NCI-H82 treated with DMSO at 0.1 percent for 48 hours (cell line): ENCODE data around the gene HES1.

Source experiments
- DNase-seq: peaks from one replicate; lab custom pipeline; 2025; ENCODE audit not compliant: unreplicated experiment; lab: John Stamatoyannopoulos, UW

The HES1 gene

DNA sequence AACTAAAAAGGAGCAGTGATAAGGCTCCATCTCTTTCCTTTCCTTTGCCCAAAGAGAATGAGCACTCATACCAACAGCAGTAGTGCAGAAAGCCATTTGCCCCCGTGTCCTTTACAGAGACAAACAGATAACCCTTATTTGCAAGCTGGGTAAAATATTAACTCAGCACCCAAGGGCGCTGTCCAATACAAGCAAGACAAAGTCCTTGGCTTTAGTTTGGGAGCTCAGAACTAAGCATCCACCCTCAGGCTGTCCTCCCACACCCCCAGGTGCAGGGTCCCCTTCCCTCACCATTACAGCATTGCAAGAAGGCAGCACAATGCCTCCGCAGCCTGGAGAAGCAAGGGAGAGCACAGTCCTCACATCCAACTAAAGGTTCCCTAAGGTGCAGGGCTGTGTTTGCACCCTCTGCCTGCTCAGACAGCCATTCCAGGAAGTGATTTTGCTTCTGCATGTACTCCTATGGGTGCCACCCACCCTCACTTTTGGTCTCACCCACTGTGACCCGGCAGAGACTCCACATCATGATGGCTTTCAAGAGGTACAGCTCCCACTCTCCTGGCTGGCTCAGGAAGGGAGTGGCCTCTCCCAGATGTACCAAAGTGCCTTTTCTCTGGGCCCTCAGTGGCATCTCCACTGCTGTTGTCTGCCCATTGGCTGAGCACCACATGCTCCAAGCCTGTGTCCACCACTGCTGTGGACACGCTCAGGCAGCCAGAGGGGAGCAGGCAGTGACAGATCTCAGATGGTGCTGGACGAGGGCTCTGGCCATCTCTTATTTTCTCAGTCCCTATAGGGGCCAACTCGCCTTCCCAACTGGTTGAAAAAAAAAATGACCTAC lies 34.1 kb upstream of the HES1 start:
- no peak for DNase-seq

DNA sequence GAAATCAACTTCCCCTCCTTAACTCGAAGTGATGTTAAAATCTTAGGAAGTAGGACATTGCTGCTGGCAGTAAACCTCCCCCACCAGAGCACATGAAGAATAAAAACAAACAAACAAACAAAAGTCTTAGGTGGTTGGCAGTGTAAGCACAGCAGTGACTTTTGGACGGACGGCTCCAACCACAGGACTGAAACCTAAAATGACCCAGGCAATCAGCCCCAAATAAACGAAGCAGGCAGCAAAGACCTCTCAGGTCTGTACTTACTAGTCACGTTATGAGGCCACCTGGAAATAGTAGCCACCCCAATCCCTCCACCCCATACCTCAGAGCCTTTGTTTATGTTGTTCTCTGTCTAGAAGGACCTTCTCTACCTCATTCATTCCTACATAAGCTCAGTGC lies 33.5 kb upstream of the HES1 start:
- DNase-seq = no peak

DNA sequence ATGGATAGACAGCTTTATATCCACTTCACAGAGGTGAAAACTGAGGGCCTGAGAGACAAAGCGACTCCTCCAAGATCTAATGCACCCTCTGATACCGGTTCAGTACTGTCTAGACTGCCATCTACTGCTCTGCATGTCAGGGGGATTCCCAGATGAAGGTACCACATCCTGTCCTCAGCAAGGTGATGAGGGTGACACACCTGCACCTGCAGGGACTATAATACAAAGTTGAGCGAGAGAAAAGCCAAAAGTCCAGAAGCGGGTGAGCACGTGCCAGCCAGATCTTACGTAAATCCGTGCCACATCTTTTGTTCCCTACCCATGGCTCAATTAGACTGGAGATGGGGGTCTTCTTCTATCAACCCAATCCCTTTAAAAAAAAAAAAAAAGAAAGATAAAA lies 32.4 kb upstream of the HES1 start:
- DNase-seq = no peak

DNA sequence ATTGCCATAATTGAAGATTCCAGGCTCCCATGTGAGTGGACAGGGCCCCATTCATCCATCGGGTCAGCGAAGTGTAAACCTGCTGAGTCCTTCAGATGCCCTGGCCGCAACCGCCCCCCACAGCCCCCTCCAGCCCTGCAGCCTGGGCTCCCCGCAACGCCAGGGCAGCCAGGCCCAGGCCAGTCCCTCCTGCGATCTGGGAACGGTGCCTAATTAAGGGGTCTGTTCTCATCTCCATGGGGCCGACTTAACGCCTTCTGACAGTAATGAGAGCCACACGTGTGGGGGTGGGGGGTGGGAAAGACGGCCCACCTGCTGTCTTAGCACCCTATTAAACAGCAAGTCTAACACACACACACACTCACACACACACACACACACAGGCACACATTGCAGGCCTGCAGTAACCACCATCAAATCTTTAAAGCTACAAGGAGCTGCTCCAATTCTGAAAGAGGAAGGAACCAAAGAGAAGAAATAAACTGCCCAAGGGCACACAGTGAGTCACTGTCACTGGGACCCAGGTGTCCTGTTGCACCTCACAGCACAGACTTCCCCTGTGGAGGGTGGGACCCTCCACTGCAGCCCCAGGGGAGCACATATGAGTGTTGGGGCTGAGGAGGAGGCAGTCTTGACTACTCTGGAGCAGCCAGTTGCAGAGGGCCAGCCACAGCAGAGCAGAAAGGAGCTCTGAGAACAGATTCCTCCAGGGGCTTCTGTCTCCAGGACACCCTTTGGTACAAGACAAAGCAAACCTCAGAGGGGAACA lies 31.8 kb upstream of the HES1 start:
- no peak for DNase-seq

DNA sequence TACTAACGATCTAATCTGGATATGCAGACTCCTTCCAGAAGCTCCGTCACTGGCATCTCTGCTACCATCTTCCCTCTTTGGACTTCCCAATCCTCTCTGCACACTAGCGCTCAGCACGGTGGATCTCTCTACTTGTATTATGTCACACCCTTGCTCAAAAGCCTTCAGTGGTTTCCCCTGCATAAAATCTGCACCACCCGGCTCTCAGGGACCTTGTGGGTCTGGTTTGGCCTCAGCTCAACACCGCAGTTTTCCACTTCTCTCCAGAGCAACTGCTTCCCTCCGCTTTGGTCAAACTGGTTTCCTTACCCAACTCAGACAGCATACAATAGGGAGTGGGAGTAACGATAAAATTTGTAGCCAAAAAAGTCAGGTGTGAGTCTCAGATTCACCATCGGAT lies 30.7 kb upstream of the HES1 start:
- no peak for DNase-seq

DNA sequence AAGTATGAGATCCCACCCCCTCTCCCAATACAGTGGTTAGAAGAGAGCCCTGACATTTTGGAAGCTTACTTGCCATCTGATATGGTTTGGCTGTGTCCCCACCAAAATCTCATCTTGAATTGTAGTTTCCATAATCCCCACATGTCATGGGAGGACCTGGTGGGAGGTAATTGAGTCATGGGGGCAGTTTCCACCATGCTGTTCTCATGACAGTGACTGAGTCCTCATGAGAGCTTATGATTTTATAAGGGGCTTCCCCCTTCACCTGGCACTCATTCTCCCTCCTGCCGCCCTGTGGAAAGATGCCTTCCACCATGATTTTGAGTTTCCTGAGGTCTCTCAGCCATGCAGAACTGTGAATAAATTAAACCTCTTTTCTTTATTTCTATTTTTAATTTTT lies 28.8 kb upstream of the HES1 start:
- no peak for DNase-seq

DNA sequence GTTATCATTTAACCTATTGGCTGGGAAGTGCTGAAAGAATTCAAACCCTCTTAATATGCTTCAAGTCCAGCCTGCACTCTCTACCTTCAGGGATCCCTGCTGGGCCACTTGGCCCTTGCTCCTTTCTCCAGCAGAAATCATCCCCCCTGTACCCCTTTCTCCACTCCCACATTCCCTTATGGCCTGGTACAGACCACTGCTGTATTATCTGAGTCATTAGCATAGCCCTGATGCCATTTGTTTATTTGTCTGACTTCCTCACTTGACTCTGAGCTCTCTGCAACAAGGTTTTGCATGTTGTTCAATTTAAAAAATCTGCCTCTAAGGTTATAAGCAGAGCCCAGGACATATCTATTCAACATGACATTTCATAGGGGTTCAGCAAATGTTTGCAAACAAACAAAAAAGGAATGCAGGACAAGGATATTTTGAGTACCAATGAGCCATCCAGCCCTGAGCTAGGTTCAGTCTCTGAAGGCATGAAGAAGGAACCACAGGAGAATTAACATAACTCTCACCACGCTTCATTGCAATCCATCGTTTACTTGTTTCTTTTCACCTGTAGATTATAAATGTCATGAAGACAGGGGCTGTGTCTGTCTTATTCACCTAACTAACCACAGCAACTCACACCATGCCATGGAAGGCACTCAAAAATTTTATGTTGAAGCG lies 26.6 kb upstream of the HES1 start:
- no peak for DNase-seq

DNA sequence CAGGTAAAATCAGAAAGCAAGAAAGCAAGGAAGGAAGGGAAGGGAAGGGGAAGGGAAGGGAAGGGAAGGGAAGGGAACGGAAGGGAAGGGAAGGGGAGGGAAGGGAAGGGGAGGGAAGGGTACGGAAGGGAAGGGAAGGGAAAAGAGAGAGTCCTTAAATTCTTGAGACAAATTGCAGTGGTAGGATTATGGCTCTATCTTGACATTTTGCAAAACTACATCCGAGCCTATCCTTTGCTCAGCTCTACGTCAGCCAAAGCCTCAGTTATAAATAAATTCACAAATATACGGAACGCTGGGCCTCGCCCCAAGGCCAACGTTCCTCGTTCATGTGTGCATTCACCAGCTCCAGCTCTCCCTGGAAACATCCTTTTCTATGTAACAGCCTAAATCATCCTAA lies 25.5 kb upstream of the HES1 start:
- no peak for DNase-seq

DNA sequence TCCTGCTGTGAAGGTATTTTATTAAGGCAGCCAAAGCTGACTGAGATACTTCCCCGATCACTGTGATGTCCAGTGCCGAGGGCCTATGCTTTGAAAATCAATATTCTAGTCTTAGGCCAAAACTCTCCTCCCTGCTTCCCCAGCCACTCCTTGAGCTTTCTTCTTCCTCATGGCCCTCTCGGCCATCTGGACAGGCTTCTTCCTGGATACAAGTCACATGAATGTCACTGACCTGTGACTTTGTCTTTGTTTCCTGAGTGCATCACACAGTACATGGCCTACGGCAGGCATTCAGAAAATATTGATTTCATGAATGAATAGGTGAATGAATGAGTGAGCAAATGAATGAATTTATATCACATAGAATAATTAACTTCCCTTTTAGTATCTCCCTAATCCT lies 24.6 kb upstream of the HES1 start:
- no peak for DNase-seq

DNA sequence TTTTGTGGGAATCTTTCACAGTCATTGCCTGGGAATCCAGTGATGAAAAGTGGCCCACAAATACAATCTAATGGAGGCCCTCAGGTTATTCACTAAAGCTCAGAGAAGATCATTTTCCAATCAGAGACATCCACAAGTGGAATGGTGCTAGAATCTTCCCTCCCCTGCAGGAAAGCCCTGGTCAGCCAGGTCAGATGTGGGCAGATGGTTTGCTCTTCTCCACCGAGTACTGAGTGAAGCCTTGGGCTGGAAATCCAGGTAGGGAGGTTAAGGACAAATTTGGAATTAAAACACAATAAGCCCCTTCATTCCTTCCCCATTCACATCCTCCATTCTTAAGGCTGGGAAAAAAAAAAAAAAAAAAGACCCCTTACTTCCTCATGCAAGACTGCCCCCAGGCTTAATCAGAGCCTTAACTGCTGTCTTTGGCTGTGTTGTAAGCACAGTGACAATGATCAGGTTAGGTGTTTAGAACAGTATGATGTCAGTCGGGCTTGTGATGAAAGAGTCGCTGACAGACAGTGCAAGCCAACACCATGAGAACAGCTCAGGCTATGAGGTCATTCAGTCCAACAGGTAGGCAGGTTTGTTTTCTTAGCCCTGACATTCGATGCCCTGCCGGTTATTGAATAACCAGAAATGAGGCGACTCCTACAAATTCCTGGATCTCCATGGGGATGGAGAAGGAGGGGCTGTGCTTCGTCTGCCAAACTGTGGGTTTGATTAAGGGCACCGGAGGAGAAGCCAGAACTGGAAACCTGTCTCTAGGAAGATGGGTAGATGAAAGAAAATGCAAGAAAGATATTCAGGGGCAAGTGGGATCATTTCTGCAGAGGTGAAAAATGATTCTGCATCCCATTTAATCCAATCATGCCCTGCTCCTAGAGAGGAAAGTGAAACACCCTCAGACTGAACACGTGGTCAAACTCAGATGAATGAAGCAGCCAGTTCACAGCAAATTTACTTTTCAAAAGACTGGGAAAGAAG lies 23.5 kb upstream of the HES1 start:
- no peak for DNase-seq

DNA sequence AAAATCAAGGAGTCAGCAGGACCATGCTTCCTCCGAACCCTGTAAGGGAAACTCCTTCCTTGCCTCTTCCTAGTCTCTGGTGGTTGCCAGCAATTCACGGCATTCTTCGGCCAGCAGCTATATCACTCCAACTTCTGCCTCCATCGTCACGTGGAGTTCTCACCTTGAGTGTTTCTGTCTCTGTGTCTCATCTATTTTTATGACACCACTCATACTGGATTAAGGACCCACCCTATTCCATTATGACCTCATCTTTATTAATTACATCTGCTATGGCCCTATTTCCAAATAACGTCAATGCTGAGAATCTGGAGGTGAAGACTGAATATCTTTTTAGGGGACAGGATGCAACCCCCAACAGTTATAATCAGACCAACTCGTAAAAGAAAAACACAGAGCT lies 21.8 kb upstream of the HES1 start:
- DNase-seq = no peak

DNA sequence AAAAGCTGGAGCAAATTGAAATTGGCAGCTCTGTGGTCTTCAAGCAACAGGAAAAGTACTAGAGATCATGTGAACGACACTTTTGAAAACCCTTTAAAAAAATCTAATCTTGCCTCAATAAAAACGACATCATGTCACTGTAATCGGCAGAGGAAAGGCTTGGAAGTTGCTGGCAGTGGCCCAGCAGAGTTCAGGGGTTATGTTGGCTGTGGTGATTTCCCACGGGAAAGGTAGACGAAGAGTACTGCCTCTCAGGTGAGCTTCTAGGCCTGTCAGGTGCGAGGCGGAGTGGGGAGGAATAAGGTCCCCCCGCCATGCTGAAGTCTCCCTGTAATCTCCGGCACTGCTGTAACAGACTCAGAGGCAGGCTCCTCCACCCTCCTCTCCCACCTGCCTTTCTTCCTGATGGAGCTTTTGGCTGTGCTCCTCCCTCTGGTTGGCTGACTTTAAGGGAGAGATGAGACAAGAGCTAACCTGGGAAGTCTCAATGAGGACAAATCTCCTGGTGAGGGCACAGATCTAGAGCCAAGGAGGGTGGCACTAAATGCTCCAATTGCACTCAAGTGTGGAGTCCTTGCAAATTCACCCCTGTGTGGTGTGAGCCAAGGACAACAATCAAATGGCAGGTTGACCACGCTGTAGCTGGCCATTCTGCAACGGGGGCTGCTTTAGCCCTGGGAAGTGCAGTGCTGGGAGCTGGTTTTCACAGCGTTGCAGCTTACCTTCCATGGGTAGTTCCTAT lies 18.7 kb upstream of the HES1 start:
- DNase-seq = no peak

DNA sequence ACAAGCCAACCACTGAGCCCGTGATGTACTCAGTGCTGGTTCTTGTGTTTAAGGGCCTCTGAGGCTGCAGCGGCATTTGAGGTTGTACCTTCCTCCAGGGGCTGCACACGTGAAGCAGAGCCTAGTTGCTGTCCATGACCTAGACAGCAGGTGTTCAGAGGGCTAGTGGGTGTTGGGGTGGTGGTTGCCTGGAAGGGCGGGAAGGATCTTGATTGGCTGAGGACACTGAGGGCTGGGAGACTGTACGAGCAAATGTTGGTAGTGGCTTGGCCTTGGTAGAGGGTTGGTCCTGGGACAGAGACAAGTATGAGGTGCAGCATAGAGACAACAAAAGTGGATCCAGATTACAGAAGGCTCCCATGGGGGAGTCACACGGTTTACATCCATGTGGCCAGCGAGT lies 17.0 kb upstream of the HES1 start:
- DNase-seq = no peak

DNA sequence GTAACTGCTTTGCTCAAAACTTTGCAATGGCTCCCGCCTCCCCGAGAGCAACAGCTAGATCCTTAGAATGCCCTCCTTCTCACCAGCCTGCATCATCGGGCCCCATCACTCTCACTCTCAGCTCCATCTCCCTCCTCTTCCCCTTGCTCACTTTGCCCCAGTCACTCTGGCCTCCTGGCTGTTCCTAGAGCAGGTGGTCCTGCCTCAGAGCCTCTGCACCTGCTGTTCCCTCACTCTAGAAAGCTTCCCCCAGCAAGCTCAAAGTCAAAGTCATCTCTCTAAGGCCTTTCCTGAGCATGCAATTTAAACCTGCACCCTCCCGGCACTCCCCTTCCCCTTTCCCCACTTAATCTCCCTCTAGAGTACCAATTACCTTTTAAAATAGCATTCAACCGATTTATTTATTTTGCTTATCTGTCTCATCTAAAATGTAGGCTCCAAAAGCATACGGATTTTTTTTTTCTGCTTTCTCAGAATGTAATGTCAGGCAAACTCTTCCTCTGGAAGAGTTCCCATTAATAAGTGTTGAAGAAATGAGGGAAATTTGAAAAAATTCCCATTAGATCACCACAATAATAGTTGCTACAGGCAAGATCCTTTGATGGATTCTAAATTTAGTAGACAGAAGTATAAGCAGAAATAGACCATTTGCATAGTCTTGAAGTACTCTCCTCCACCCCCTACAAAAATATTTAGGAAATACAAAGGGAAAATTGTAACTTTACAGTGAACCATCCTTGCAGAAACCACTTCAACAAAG lies 15.9 kb upstream of the HES1 start:
- no peak for DNase-seq

DNA sequence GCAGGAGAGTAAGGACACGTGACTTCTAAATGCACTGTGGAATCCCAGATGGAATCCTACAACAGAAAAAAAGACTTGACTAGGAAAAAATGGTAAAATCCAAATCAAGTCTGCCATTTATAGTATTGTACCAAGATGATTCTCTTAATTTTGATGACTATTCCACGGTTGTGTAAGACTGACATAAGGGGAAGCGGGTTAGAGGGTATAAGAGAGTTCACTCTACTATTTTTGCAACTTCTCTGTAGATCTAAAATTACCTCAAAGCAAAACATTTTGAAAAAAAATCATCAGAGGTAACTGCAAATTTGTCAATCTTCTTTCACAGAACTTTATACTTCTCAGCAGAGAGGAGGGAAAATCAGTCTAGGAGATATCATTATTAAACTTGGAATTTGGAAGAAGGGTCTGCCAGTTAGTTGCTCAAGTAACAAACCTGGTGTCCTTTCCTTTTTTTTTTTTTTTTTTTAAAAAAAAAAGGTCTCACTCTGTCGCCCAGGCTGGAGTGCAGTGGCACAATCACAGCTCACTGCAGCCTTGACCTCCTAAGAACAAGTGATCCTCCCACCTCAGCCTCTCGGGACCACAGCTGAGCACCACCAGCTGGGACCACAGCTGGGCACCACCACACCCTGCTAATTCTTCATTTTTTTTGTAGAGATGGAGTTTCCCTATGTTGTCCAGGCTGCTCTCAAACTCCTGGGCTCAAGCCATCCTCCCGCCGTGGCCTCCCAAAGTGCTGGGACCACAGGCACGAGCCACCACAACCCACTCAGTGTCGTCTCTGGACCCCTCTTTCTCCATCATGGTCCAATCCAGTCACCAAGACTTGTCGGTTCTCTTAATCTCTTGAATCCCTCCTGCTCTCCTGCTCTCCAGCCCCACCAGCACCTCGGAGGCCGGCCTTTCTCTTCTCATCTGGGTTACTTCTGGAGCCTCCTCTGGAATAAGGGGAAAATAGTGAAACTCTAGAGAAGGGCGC lies 14.9 kb upstream of the HES1 start:
- no peak for DNase-seq

DNA sequence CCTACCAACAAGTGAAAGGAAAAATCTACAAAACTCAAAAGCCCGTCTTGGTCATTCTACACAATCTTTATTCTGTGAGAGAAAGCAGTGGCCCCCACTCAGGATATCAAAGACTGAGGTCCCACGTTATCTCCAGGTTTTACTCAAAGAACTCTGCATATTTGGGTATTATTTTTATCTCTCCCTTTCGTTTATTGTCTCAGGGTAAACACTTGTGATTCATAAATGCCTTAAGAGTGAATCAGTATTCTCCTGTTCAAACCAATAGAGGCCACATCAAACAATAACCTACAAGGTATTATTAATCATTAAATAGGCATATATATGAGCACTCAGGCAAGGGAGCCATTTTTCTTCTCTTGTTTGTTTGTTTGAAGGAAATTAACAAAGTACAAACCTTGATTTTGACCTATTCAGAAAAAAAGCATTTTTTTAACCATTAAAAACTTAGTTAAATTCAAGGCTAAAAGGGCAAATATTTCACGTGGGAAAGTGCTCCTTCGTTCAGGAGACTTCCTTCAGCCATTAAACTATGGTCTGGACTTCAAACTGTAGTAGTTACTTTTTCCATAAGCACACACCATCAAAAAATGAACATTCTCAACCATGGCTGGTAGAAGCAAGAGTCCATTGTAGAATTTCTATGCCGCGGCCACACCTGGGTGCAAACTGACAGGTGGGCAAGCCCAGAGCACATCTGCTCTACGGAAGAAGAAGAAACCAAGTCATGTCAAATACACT lies 13.9 kb upstream of the HES1 start:
- no peak for DNase-seq

DNA sequence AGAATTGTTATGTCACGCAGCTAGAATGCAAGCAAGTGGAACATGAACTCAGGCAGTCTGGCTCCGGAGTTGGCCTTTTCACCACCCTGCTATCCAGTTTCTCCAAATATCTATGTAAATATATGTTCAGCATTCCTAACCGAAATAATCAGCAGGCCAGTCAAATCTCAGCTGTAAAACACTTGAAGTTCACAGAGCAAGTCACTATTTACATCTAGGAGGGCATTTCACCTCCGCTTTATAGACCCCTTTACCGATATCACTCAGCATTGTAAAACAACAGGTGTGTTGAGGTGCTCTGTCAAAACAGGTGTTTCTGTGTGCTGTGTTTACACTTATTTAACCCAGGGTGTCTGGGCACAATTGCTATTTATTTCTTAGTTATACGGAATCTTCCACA lies 12.2 kb upstream of the HES1 start:
- no peak for DNase-seq

DNA sequence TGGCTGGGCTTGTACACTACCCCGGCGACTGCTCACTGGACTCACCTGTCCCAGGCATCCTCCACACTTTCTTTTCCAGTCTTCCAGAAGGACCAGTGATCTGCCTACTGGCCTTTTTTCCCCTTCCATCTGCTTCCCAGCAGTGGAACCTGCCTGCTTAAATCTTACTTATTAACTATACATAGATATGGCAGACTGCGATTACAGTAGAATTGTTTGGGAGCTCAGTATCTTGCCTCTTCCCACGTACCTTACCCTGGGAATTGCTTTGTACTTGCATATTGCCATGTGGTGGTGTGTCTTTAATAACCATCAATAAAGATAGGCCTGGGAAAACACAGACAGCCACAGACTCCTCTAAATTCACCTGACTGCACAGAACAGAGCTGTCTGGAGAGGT lies 11.8 kb upstream of the HES1 start:
- DNase-seq = no peak
